HUES64 (cell line): ENCODE measurements around the gene TBC1D2.

ENCODE experiments used
- H3K27ac ChIP-seq: 2 replicates; pipeline ENCODE4 v1.7.0; 2013; ENCODE audit warnings: low read depth, low read length, inconsistent platforms
- H3K27me3 ChIP-seq: 2 replicates; pipeline ENCODE4 v1.6.1; 2013; ENCODE audit warnings: mild to moderate bottlenecking, low read length; ENCODE audit not compliant: insufficient read depth
- H3K36me3 ChIP-seq: 2 replicates; pipeline ENCODE4 v1.6.1; 2013; ENCODE audit warnings: mild to moderate bottlenecking, low read length; ENCODE audit not compliant: insufficient read depth
- H3K4me1 ChIP-seq: 2 replicates; pipeline ENCODE4 v1.6.1; 2013; ENCODE audit warnings: mild to moderate bottlenecking, low read length, moderate library complexity; ENCODE audit not compliant: insufficient read depth
- H3K4me3 ChIP-seq: 2 replicates; pipeline ENCODE4 v1.5.1; 2013; ENCODE audit warnings: mild to moderate bottlenecking, low read length, moderate library complexity
- H3K9ac ChIP-seq: 2 replicates; pipeline ENCODE4 v1.6.1; 2013; ENCODE audit warnings: mild to moderate bottlenecking, low read depth, low read length
- H3K9me3 ChIP-seq: 2 replicates; pipeline ENCODE4 v1.6.1; 2013; ENCODE audit warnings: low read depth, low read length; ENCODE audit not compliant: insufficient read depth
- WGBS: fragments of 150-250, 120-280 bp; methylation state at CpG from one replicate; pipeline ENCODE4 v1.1.7; 2013; ENCODE audit warnings: missing lambda C conversion rate; 5-methylcytosine and 5-hydroxymethylcytosine counted together

The TBC1D2 gene

DNA sequence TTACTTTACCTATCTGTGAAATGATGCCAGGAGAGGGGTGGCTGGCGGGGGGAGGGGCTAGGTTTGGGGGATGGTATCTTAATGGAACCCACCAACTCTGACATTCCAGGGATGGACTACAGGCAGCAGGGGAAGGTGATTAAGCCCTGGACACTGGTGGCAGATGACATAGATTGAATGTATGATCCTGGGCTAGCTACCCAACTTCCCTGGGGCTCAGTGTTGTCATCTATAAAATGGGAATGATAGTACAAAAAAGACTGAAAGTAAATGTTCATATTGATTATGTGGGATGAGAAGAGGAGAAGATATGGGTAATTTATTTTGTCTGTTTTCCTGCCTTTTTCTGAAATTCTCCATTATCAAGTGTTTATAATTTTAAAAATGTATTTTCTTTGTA is 69.2 kb downstream of the TBC1D2 start:
- H3K36me3 ChIP-seq = no peaks in the 10 kb centered on the region
- H3K9me3 ChIP-seq = no peaks in the 10 kb centered on the region
- H3K9ac ChIP-seq = no peak overlapping the region
- H3K27ac ChIP-seq = no peak overlapping the region
- H3K4me3 ChIP-seq = no peak overlapping the region
- WGBS = 75% methylated on average over 1 of the region's 1 CpG
- no peaks in the 10 kb centered on the region for H3K27me3 ChIP-seq
- H3K4me1 ChIP-seq = peaks cover 15% of the 10 kb centered on the region

DNA sequence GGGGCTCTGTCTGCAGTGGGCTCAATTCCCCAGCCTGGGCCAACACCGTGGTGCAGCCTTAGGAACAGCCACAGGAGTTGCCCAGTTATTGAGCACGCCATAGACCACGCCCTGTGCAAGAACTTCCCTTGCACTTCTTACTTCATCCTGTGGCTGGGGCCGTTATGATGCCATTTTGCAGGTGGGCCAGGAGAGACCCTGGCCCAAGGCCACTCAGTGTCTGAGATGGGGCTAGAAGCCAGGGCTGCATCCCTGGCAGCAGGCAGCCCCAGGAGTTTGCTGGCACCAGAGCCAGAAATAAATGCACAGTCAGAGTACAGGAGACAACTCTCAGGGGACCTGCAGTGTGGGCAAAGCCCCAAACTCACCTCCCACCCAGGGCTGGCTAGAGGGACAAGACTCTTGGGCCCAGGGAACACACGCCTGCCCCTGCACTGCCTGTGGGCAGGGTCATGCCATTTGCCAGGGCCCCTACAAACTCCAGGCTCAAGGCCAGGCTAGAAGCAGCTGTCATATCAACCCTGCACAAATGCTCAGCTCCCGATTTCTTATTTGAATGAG is 69.8 kb downstream of the TBC1D2 start:
- H3K9ac ChIP-seq = no peak overlapping the region
- no peaks in the 10 kb centered on the region for H3K27me3 ChIP-seq
- no peak overlapping the region for H3K27ac ChIP-seq
- WGBS = 81% methylated on average over 6 of the region's 6 CpGs
- H3K36me3 ChIP-seq = no peaks in the 10 kb centered on the region
- no peak overlapping the region for H3K4me3 ChIP-seq
- no peaks in the 10 kb centered on the region for H3K9me3 ChIP-seq
- H3K4me1 ChIP-seq = peaks cover 10% of the 10 kb centered on the region; the same call in 1 of the 2 replicates

DNA sequence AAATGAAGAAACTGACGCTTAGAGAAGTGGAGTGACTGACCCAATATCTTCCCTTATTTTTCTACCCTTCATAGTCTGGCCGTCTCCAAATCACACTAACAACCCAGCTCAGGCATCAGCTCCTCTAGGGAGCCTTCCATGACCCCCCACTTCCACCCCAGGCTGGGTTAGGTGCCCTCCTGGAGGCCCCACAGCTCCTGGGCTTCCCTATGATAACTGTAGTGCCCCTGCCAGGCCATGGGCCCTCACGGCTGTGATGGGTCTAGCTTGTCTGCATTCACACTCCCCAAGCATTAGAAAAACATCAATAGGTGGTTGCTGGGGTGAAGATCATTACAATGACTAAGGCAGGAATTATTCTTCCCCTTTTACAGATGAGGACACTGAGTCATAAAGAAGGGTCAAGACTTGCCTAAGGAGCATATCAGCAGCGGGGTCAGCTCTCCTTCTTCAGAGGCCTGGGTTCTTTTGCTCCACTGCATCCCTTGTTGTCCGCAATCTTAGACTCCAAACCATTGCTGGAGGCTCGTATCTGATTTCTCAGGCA is 70.4 kb downstream of the TBC1D2 start:
- H3K4me3 ChIP-seq = no peak overlapping the region
- 96% methylated on average over 6 of the region's 6 CpGs for WGBS
- H3K9ac ChIP-seq = no peak overlapping the region

DNA sequence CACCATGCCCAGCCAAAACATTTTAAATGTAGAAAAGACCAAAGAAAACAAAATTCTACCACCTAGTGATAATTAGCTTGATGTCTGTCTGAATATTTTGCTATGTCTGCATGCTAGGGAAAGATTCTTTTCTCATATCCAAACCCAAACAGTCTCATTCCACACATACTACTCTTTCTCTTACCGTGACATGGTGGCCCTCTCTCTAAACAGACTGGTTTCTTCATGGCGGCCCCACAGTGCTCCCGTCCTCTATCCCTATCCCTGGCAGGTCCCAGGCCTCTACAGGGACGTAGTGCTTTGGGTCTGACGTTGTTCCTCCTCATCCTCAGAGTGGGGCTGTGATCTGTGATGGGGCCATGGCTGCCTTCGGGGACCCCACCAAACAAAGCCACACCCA is 71.1 kb downstream of the TBC1D2 start:
- Histone ChIP-seq H3K9ac (no peak overlapping the region), H3K36me3 (no peaks in the 10 kb centered on the region), H3K9me3 (no peaks in the 10 kb centered on the region), H3K27me3 (no peaks in the 10 kb centered on the region), H3K27ac (no peak overlapping the region), H3K4me3 (no peak overlapping the region), H3K4me1 (peaks cover 10% of the 10 kb centered on the region; the same call in 1 of the 2 replicates)
- 93% methylated on average over 5 of the region's 6 CpGs for WGBS

More for the DNA sequence above, 70.4 kb downstream of the TBC1D2 start:
- Histone ChIP-seq H3K4me1 (peaks cover 10% of the 10 kb centered on the region; the same call in 1 of the 2 replicates), H3K36me3 (no peaks in the 10 kb centered on the region), H3K9me3 (no peaks in the 10 kb centered on the region), H3K27ac (no peak overlapping the region), H3K27me3 (no peaks in the 10 kb centered on the region)

DNA sequence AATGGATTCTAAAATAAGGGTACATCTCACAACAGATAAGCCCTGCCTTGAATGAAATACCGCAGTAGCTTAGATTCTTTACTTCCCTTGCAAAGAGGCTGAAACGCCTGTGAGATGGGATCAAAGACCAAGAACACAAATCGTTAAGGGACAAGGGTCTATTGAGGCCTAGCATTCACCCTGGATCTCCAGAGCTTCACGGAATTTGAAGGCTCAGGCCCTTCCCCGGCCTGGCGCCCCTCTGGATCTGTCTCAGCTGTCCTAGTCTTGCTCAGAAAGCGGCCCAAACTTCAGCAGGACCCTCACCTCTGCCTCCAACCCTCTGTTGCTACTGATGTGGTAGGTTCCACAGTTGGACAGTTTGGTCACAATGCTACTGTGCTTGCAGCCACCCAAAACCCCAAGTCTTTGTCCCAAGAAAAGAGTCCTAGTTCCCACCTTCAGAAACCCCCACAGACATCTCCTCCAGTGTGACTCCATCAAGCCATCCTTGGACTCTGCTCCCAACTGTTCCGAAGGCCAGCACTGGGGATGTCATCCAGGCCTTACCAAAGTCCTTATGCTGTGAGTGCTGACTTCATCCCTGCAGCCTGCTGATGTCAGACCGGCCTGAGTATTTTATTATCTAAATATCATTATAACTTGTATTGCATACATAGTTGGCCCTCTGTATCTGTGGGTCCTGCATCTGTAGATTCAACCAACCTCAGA is 72.4 kb downstream of the TBC1D2 start:
- Histone ChIP-seq H3K9ac (no peak overlapping the region), H3K4me1 (peaks cover 10% of the 10 kb centered on the region; the same call in 1 of the 2 replicates), H3K27ac (no peak overlapping the region), H3K36me3 (no peaks in the 10 kb centered on the region), H3K9me3 (no peaks in the 10 kb centered on the region), H3K4me3 (no peak overlapping the region), H3K27me3 (no peaks in the 10 kb centered on the region)
- 88% methylated on average over 8 of the region's 9 CpGs for WGBS

DNA sequence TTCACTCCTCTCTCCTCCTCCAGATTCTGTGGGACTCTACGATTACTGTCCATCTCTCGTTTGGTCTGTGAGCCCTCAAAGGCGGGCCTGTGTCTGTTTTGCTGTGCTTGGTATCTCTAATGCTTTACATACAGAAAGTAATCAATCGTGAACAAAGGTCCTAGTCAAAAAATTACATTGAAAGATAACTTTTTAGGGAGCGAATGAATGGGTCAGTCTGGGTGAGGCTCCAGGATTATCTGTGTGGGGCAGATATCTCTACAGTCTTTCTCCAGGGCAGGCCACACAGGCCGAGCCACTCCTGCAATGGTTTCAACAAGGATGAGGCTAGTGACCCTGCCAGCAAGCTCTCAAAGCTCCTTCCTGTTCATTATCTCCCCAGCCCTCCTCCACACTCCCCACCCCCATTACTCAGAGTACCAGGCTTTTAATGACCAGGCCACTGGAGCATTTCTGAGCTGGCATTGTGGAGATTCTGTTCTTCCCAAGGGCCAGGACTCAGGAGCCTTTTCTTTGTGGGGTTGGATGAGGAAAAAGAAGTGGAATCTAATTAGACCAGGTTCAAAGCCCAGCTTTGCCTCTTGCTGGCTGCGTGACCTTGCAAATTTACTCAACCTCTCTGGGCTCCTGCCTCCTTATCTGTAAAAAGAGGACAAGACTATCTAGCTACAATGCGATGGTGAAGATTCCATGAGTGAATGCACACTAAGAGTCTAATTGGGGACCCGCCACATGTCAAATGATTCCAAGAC is 73.2 kb downstream of the TBC1D2 start:
- 92% methylated on average over 9 of the region's 9 CpGs for WGBS
- Histone ChIP-seq H3K4me3 (no peak overlapping the region), H3K9me3 (no peaks in the 10 kb centered on the region), H3K9ac (no peak overlapping the region), H3K4me1 (peaks cover 6% of the 10 kb centered on the region; the same call in 1 of the 2 replicates), H3K27ac (no peak overlapping the region), H3K27me3 (no peaks in the 10 kb centered on the region), H3K36me3 (no peaks in the 10 kb centered on the region)

DNA sequence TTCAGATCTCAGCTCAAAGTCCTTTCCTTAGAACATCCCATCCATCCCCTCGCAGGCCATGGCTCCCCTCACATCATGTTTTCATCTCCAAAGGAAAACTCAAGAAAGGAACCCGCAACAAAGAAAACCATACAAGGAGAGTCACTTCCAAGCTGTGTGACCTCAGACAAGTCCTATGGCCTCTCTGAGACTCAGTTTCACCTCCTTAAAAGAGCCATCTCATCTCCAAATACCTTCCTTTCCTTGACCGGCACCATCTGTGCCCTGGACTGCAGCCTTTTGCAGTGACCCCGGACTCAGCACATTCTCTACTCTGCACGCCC is 73.7 kb downstream of the TBC1D2 start:
- no peak overlapping the region for H3K9ac ChIP-seq
- 95% methylated on average over 5 of the region's 5 CpGs for WGBS
- H3K27me3 ChIP-seq = no peaks in the 10 kb centered on the region
- peaks cover 6% of the 10 kb centered on the region; the same call in 1 of the 2 replicates for H3K4me1 ChIP-seq
- H3K27ac ChIP-seq = no peak overlapping the region
- no peaks in the 10 kb centered on the region for H3K9me3 ChIP-seq
- H3K36me3 ChIP-seq = no peaks in the 10 kb centered on the region
- H3K4me3 ChIP-seq = no peak overlapping the region

DNA sequence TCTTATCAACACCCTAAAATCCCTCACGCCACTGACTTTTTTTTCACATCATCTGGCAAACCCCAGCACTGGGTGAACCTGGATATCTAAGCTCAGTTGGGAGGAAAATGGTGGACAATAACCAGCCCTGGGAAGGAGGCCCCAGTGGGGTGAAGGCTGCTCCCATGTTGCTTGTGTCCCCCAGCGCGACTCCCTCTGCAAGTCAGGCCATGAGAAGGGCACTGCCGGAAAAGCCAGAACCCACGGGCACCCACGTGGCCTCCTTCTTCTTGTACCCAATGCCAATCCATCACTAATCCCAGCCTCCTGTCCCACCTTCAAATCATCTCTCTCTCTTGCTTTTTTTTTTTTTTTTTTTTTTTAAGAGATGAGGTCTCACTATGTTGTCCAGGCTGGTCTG is 74.5 kb downstream of the TBC1D2 start:
- H3K36me3 ChIP-seq = no peaks in the 10 kb centered on the region
- H3K27ac ChIP-seq = no peak overlapping the region
- peaks cover 6% of the 10 kb centered on the region; the same call in 1 of the 2 replicates for H3K4me1 ChIP-seq
- no peaks in the 10 kb centered on the region for H3K9me3 ChIP-seq
- no peak overlapping the region for H3K9ac ChIP-seq
- no peak overlapping the region for H3K4me3 ChIP-seq
- WGBS = 97% methylated on average over 6 of the region's 6 CpGs
- H3K27me3 ChIP-seq = no peaks in the 10 kb centered on the region

DNA sequence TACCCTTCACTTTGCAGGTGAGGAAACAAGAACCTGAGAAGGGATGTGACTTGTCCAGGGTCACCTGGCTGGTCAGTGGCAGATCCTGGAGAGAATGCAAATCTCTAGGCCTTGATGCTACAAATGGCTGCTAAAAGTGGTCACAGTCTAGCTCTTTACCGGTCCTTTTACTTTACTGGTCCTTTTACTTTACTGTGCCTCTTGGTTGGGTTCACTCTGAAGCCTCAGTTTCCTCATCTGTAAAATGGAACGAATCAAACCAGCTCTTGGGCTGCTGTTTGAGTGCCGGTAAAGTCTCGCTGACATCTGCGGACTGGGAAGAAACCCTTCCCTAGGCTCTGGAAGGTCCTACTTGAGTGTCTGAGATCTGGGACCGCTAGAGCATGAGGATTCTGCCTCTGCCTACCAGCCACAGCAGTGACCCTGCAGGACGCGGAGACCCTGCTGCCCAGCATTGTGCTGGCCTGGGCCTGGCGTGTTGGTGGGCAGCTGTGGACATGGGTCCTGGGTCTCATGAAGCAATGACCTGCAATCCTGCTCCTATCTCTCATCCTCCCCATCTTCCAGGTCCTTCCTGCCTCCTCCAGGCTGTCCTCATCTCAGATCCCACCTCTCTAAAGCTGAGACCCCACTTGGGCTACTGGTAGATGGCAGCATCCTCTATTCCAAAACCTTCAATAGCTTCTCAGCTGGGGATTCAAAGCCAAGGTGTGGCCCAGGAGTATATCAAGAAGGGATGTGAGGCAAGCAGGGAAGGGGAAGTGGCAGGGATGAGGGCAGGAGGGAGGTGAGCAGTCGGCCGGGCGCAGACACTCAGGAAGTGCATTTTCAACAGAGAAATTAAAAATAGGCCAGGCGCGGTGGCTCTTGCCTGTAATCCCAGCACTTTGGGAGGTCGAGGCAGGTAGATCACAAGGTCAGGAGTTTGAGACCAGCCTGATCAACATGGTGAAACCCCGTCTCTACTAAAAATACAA is 76.3 kb downstream of the TBC1D2 start:
- no peaks in the 10 kb centered on the region for H3K36me3 ChIP-seq
- no peak overlapping the region for H3K27ac ChIP-seq
- H3K4me3 ChIP-seq = no peak overlapping the region
- H3K9ac ChIP-seq = no peak overlapping the region
- H3K27me3 ChIP-seq = no peaks in the 10 kb centered on the region
- H3K9me3 ChIP-seq = no peaks in the 10 kb centered on the region
- peaks cover 13% of the 10 kb centered on the region; the same call in 1 of the 2 replicates for H3K4me1 ChIP-seq
- 90% methylated on average over 16 of the region's 16 CpGs for WGBS

DNA sequence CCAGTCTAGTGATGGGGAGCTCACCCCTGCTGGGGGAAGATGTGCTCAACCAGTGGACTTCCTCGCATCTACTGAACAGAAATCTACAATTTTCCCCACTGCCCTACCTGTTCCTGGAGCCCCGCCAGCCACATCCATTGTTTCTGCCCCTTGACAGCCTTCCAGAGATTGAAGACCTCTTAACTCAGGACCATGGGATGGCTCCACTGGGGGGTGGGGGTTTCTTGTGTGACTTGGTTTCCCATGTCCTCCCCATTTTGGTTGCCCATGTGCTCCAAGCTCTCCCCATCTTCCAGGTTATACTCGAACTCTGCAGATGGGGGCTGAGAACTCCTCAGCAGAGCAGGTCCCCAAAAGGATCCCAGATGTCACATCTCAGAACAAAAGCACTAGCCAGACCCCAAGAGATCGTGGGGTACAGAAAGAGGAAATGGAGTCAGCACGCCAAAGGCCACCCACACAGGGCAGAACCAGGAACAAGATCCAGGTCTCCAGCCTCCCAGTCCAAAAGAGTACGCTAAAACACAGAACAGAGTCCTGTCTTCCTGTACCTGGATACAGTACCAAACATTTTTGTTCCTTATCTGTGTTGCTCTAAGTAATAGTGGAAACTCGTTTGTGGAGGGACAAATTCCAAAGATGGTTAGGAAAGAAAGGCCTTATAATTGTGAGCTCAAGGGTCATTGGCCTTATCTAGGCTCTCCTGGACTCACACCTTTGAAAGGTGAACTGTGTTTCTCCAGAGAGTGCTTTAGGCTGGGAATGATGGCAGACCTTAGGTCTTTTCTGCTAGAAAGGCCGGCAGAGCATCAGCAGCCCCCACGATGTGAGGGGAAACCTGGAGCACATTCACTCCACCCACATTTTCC is 78.8 kb downstream of the TBC1D2 start:
- Histone ChIP-seq H3K36me3 (no peaks in the 10 kb centered on the region), H3K4me3 (no peak overlapping the region), H3K4me1 (peaks cover 21% of the 10 kb centered on the region), H3K9ac (no peak overlapping the region), H3K9me3 (no peaks in the 10 kb centered on the region), H3K27me3 (no peaks in the 10 kb centered on the region), H3K27ac (no peak overlapping the region)
- 92% methylated on average over 8 of the region's 9 CpGs for WGBS
